HEK293 (cell line): ENCODE data around the gene PRM3.

Experiments
- TCF7L2 ChIP-seq: IDR thresholded peaks from 2 replicates; pipeline ENCODE4 v1.6.1; 2011; ENCODE audit warnings: low read depth, mild to moderate bottlenecking, inconsistent platforms, low read length, moderate library complexity, borderline replicate concordance
- YY1 ChIP-seq: fragments of 450-650 bp; formaldehyde crosslinking; IDR thresholded peaks from 2 replicates; pipeline ENCODE4 v1.5.1; 2018; ENCODE audit warnings: missing biosample characterization, missing genetic modification characterization
- ZFHX2 ChIP-seq: fragments of 450-650 bp; formaldehyde crosslinking; conservative IDR thresholded peaks from 2 replicates; pipeline ENCODE4 v1.5.1; 2016; ENCODE audit warnings: missing biosample characterization, missing genetic modification characterization
- ZNF121 ChIP-seq: fragments of 450-650 bp; formaldehyde crosslinking; IDR thresholded peaks from 2 replicates; pipeline ENCODE4 v1.5.1; 2016; ENCODE audit warnings: missing biosample characterization, missing genetic modification characterization
- ZNF169 ChIP-seq: fragments of 450-650 bp; formaldehyde crosslinking; IDR thresholded peaks from 2 replicates; pipeline ENCODE4 v1.5.1; 2016; ENCODE audit warnings: missing biosample characterization, missing genetic modification characterization
- ZNF311 ChIP-seq: fragments of 450-650 bp; formaldehyde crosslinking; IDR thresholded peaks from 2 replicates; pipeline ENCODE4 v1.5.1; 2017; ENCODE audit warnings: missing biosample characterization, missing genetic modification characterization, borderline replicate concordance
- ZNF530 ChIP-seq: fragments of 450-650 bp; formaldehyde crosslinking; IDR thresholded peaks from 2 replicates; pipeline ENCODE4 v1.5.1; 2016; ENCODE audit warnings: low read depth, missing biosample characterization, missing genetic modification characterization
- ZNF580 ChIP-seq: fragments of 450-650 bp; formaldehyde crosslinking; IDR thresholded peaks from 2 replicates; pipeline ENCODE4 v1.5.1; 2016; ENCODE audit warnings: missing biosample characterization, missing genetic modification characterization
- ZNF629 ChIP-seq: fragments of 450-650 bp; formaldehyde crosslinking; IDR thresholded peaks from 2 replicates; pipeline ENCODE4 v1.5.1; 2017; ENCODE audit warnings: missing biosample characterization, missing genetic modification characterization
- TF ChIP-seq, protein P1 (sequence below): fragments of 450-650 bp; formaldehyde crosslinking; IDR thresholded peaks from 2 replicates; pipeline ENCODE4 v1.5.1; 2016; ENCODE audit warnings: missing biosample characterization, missing genetic modification characterization
- TF ChIP-seq, protein P2 (sequence below): sonication (generic); formaldehyde crosslinking; IDR thresholded peaks from 2 replicates; pipeline ENCODE4 v1.8.1; 2022; ENCODE audit warnings: mild to moderate bottlenecking, moderate library complexity, missing genetic modification reagents
- TF ChIP-seq, protein P3 (sequence below): fragments of 450-650 bp; formaldehyde crosslinking; IDR thresholded peaks from 2 replicates; pipeline ENCODE4 v1.5.1; 2016; ENCODE audit warnings: missing biosample characterization, missing genetic modification characterization
- TF ChIP-seq, protein P4 (sequence below): fragments of 450-650 bp; formaldehyde crosslinking; IDR thresholded peaks from 2 replicates; pipeline ENCODE4 v1.5.1; 2016; ENCODE audit warnings: missing biosample characterization, missing genetic modification characterization
- TF ChIP-seq, protein P5 (sequence below): fragments of 450-650 bp; formaldehyde crosslinking; IDR thresholded peaks from 2 replicates; pipeline ENCODE4 v1.5.1; 2016; ENCODE audit warnings: missing biosample characterization, missing genetic modification characterization, low read depth

- TF ChIP-seq, protein P1, sequence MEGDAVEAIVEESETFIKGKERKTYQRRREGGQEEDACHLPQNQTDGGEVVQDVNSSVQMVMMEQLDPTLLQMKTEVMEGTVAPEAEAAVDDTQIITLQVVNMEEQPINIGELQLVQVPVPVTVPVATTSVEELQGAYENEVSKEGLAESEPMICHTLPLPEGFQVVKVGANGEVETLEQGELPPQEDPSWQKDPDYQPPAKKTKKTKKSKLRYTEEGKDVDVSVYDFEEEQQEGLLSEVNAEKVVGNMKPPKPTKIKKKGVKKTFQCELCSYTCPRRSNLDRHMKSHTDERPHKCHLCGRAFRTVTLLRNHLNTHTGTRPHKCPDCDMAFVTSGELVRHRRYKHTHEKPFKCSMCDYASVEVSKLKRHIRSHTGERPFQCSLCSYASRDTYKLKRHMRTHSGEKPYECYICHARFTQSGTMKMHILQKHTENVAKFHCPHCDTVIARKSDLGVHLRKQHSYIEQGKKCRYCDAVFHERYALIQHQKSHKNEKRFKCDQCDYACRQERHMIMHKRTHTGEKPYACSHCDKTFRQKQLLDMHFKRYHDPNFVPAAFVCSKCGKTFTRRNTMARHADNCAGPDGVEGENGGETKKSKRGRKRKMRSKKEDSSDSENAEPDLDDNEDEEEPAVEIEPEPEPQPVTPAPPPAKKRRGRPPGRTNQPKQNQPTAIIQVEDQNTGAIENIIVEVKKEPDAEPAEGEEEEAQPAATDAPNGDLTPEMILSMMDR: no peak
- TF ChIP-seq, protein P2, sequence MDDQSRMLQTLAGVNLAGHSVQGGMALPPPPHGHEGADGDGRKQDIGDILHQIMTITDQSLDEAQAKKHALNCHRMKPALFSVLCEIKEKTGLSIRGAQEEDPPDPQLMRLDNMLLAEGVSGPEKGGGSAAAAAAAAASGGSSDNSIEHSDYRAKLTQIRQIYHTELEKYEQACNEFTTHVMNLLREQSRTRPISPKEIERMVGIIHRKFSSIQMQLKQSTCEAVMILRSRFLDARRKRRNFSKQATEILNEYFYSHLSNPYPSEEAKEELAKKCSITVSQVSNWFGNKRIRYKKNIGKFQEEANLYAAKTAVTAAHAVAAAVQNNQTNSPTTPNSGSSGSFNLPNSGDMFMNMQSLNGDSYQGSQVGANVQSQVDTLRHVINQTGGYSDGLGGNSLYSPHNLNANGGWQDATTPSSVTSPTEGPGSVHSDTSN (CRISPR knock-in tag): no peak
- TF ChIP-seq YY1: no peak
- no peak for TF ChIP-seq TCF7L2
- TF ChIP-seq ZNF121 (tag by site-specific recombination): no peak
- TF ChIP-seq, protein P3, sequence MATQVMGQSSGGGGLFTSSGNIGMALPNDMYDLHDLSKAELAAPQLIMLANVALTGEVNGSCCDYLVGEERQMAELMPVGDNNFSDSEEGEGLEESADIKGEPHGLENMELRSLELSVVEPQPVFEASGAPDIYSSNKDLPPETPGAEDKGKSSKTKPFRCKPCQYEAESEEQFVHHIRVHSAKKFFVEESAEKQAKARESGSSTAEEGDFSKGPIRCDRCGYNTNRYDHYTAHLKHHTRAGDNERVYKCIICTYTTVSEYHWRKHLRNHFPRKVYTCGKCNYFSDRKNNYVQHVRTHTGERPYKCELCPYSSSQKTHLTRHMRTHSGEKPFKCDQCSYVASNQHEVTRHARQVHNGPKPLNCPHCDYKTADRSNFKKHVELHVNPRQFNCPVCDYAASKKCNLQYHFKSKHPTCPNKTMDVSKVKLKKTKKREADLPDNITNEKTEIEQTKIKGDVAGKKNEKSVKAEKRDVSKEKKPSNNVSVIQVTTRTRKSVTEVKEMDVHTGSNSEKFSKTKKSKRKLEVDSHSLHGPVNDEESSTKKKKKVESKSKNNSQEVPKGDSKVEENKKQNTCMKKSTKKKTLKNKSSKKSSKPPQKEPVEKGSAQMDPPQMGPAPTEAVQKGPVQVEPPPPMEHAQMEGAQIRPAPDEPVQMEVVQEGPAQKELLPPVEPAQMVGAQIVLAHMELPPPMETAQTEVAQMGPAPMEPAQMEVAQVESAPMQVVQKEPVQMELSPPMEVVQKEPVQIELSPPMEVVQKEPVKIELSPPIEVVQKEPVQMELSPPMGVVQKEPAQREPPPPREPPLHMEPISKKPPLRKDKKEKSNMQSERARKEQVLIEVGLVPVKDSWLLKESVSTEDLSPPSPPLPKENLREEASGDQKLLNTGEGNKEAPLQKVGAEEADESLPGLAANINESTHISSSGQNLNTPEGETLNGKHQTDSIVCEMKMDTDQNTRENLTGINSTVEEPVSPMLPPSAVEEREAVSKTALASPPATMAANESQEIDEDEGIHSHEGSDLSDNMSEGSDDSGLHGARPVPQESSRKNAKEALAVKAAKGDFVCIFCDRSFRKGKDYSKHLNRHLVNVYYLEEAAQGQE (tag by site-specific recombination): no peak
- no peak for TF ChIP-seq ZFHX2 (tag by site-specific recombination)
- TF ChIP-seq ZNF530 (tag by site-specific recombination): no peak
- TF ChIP-seq, protein P4, sequence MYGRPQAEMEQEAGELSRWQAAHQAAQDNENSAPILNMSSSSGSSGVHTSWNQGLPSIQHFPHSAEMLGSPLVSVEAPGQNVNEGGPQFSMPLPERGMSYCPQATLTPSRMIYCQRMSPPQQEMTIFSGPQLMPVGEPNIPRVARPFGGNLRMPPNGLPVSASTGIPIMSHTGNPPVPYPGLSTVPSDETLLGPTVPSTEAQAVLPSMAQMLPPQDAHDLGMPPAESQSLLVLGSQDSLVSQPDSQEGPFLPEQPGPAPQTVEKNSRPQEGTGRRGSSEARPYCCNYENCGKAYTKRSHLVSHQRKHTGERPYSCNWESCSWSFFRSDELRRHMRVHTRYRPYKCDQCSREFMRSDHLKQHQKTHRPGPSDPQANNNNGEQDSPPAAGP (tag by site-specific recombination): no peak
- no peak for TF ChIP-seq ZNF169
- no peak for TF ChIP-seq ZNF629 (tag by site-specific recombination)
- TF ChIP-seq ZNF580 (tag by site-specific recombination): no peak
- TF ChIP-seq, protein P5, sequence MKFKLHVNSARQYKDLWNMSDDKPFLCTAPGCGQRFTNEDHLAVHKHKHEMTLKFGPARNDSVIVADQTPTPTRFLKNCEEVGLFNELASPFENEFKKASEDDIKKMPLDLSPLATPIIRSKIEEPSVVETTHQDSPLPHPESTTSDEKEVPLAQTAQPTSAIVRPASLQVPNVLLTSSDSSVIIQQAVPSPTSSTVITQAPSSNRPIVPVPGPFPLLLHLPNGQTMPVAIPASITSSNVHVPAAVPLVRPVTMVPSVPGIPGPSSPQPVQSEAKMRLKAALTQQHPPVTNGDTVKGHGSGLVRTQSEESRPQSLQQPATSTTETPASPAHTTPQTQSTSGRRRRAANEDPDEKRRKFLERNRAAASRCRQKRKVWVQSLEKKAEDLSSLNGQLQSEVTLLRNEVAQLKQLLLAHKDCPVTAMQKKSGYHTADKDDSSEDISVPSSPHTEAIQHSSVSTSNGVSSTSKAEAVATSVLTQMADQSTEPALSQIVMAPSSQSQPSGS (tag by site-specific recombination): no peak
- TF ChIP-seq ZNF311 (tag by site-specific recombination): no peak
Observed at GRCh38 chr16:11229906-11230305, 43.5 kb downstream of the PRM3 start.
